Measurements from ENCODE around the gene RCSD1.

RCSD1 gene

DNA sequence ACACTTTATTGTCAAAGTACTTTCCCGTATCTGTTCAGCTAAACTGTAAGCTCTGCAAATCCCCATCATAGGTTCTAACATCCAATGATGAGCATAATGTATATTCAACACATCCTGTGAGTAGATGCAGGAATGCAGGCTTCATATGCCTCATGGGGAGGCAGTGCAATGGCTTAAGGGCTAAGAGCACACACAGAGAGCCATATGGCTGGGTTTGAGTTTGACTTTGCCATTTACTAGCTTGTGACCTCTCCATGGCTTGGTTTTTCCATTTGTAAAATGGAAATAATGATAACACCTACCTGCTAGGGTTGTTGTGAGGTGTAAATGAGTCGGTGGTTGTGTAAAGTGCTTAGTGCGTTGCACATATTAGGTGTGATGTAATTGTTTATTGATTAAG lies 13.4 kb downstream of the RCSD1 start:
- no peak for DNase-seq (ENCODE audit: low spot score)
- TF ChIP-seq, protein P1, sequence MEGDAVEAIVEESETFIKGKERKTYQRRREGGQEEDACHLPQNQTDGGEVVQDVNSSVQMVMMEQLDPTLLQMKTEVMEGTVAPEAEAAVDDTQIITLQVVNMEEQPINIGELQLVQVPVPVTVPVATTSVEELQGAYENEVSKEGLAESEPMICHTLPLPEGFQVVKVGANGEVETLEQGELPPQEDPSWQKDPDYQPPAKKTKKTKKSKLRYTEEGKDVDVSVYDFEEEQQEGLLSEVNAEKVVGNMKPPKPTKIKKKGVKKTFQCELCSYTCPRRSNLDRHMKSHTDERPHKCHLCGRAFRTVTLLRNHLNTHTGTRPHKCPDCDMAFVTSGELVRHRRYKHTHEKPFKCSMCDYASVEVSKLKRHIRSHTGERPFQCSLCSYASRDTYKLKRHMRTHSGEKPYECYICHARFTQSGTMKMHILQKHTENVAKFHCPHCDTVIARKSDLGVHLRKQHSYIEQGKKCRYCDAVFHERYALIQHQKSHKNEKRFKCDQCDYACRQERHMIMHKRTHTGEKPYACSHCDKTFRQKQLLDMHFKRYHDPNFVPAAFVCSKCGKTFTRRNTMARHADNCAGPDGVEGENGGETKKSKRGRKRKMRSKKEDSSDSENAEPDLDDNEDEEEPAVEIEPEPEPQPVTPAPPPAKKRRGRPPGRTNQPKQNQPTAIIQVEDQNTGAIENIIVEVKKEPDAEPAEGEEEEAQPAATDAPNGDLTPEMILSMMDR (IDR thresholded peaks at IDR 0.05; ENCODE audit: extremely low read depth, missing control alignments) = no peak

DNA sequence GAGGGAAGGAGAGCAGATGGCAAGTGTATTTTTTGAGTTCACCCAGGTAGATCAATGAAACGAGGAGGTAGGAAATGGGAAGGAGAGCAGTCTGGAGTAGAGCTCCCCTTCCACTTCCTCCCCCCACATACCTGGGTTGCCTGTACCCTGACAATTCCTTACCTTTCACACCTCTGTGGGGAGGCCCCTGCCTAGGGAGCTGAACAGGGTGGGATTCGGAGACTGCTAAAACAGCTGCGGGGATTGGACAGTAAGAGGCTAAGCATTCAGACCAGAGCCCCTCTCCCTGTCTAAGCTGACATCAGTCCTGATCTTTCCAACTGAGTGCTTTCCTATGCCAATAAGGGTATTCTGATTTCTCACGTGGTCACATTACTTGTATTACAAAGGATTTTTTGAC lies 14.5 kb downstream of the RCSD1 start:
- no peak for DNase-seq (ENCODE audit: low spot score)
- TF ChIP-seq, protein P1 (IDR thresholded peaks at IDR 0.05; ENCODE audit: extremely low read depth, missing control alignments) = no peak

DNA sequence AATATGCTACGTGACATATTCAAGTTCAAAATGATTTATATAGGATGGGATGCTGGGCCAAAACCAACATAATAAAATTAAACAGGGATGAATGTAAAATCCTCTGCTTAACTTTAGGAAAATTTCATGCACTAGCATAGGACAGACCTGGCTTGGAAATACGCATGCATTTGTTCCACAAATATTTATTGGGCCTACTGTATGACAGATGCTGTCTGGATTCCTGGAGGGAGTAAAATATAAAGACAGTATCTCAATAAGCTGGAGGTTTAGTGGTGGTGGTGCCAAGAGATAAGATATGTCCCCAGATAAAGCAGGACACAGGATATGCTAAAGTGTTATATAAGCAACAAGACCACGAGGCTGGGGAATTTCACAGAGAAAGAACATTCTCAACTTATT lies 15.1 kb downstream of the RCSD1 start:
- TF ChIP-seq, protein P1 (IDR thresholded peaks at IDR 0.05; ENCODE audit: extremely low read depth, missing control alignments) = no peak
- DNase-seq (ENCODE audit: low spot score) = no peak

DNA sequence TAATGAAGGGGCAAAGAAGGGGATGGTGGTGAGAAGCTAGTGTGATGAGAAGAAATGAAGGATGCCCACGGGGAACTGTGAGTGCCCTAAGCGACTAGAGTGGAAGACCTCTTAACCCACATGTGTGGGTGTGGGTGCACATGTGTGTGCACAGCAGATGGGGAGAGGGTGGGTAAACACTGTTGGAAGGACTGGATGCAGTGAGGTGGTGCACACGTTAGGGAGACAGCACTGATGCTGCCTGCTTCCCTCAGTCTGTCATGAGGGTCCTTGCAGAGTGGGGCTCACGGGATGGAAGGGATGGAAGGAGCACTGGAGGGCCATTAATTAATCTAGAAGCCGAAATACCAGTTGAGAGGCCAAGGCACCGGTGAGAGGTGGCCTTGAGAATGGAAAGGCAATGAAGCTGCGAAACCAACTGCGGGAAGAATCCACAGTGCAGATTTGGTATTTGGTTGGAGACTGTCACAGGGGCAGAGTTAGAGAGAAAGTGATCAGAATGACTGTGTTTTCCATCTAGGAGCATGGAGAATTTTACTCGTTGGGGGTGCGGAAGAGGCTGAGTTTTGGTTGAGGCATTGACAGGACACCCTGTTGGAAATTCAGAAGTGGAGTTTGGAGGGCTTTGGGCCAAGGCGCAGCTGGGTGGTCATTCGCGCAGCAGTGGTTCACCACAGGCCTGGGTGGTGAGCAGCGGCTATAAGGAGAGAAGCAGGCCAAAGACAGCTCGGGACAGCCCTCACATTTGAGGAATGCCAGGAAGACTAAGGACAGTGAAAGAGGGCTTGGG lies 15.8 kb downstream of the RCSD1 start:
- TF ChIP-seq, protein P1 (IDR thresholded peaks at IDR 0.05; ENCODE audit: extremely low read depth, missing control alignments) = no peak
- no peak for DNase-seq (ENCODE audit: low spot score)

DNA sequence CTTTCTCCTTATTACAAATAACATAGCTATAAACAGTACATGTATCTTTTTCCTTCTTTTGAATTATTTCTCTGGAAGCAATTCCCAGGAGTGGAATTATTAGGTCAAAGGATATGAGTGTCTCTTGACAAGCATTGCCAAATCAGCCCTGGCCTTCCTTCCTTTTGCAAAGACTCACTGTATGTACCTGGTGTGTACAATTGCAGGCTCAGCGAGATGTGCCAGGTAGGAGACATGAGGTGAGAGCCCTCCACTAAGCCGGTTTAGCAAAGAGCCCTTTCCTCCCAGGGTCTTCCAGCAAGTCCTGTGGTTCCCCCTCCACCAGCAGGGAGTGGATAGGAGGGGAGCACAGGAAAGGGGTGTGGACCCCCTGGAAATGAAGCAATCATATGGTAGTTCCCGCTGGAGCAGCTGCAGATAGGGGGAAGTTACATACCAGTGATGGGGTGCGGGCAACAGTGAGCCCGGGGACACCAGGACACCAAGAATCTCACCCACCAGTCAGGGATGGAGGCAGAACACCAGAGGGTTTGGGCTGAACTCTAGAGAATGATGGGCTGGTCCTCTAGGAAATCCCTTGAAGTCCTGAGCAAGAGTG lies 18.3 kb downstream of the RCSD1 start:
- no peak for DNase-seq (ENCODE audit: low spot score)
- TF ChIP-seq, protein P1 (IDR thresholded peaks at IDR 0.05; ENCODE audit: extremely low read depth, missing control alignments) = no peak

DNA sequence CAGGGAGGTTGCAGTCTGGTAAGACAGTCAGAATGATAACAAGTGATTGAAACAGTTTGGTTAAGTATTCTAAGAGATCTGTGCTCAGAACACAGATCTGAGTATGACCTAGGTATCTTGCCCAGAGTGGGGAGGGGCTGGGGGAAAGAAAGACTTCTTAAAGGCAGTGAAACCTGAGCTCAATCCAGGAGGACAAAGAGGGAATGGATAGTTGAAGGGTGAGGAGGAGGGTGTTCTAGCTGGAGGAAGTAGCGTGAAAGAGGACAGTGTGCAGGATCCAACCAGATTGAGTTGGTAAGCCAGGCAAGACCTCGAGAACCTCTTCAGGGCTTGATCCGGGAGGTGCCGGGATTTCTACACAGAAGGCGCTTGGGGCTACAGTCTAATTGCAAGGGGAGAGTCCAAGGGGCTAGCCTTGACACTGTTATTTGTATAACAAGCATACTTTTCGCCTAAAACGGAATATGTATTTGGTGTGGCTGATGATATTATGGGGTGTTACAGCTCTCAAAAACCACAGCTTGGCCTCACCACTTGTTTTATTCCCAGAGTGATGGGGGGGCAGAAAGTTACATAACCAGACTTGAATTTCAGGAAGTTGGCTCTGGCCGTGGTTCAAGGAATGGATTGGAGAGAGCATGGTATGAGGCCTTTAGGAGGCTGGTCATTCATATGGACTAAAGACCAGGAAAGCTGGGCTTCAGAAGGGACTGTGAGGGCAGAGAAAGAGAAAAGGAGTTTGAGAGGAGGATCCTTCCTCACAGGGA lies 19.1 kb downstream of the RCSD1 start:
- no peak for DNase-seq (ENCODE audit: low spot score)

More for the DNA sequence above, 19.1 kb downstream of the RCSD1 start:
- TF ChIP-seq, protein P1 (IDR thresholded peaks at IDR 0.05; ENCODE audit: extremely low read depth, missing control alignments) = no peak

Measured in GM20000 (cell line).